Transverse colon (tissue), 4 donors: ENCODE data around the gene CREB5.

Source experiments
- EP300 ChIP-seq: sonication (generic); formaldehyde crosslinking; IDR thresholded peaks from one replicate; pipeline ENCODE4 v1.6.1; 2017; ENCODE audit warnings: antibody characterized with exemption, low read depth
- POLR2A ChIP-seq: fragments of 450-650 bp; IDR thresholded peaks from one replicate; pipeline ENCODE4 v1.6.1; 2016; ENCODE audit warnings: antibody characterized with exemption, mild to moderate bottlenecking, moderate library complexity
- POLR2AphosphoS5 ChIP-seq, 3 donors: sonication (generic); formaldehyde crosslinking; IDR thresholded peaks; one replicate each; pipeline ENCODE4 v1.6.1; 2016; ENCODE audit warnings: antibody characterized with exemption in 3 of 3
- TF ChIP-seq, protein P1 (sequence below), 5 experiments: fragments of 200-600 bp in 3 of 5; fragments of 450-650 bp in 2 of 5; sonication (generic) in 3 of 5; IDR thresholded peaks; 1 replicate in 2 of 5; 2 replicates in 3 of 5; pipeline ENCODE4 v1.5.1; 2016 to 2017; ENCODE audit warnings: antibody characterized with exemption in 5 of 5, inconsistent platforms in 3 of 5, mild to moderate bottlenecking in 2 of 5, moderate library complexity in 1 of 5

- TF ChIP-seq, protein P1, sequence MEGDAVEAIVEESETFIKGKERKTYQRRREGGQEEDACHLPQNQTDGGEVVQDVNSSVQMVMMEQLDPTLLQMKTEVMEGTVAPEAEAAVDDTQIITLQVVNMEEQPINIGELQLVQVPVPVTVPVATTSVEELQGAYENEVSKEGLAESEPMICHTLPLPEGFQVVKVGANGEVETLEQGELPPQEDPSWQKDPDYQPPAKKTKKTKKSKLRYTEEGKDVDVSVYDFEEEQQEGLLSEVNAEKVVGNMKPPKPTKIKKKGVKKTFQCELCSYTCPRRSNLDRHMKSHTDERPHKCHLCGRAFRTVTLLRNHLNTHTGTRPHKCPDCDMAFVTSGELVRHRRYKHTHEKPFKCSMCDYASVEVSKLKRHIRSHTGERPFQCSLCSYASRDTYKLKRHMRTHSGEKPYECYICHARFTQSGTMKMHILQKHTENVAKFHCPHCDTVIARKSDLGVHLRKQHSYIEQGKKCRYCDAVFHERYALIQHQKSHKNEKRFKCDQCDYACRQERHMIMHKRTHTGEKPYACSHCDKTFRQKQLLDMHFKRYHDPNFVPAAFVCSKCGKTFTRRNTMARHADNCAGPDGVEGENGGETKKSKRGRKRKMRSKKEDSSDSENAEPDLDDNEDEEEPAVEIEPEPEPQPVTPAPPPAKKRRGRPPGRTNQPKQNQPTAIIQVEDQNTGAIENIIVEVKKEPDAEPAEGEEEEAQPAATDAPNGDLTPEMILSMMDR (IDR thresholded peaks at IDR 0.05): no peak
- TF ChIP-seq POLR2A: no peak
- TF ChIP-seq EP300: no peak
- no peak for TF ChIP-seq POLR2AphosphoS5 (IDR thresholded peaks at IDR 0.05)
These were observed 396.6 kb downstream of the CREB5 start for GRCh38 chr7:28808796-28809533.
